ENCODE measurements around the gene DNAAF5. TPM values are rescaled to one million over a fixed set of nuclear protein-coding genes. Genes with fewer than 3 reads are reported as not detected.

DNAAF5 gene
- total RNA-seq, 6 experiments from 2014 or later, result 25.4 to 33.0 (median 27.5) TPM

DNA sequence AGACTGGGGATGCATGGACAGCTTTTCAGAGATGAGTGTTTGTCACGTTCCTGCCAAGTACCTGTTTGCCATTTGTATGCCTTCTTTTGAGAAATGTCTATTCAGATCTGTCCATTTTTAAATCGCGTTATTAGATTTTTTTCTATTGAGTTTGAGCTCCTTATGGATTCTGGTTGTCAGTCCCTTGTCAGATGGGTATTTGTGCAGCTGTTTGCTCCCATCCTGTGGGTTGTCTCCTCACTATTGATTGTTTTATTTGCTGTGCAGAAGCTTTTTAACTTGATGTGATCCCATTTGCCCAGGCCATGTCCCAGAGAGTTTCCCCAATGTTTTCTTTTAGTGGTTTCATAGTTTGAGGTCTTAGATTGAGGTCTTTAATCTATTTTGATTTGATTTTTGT is 6.1 kb downstream of the DNAAF5 start:
- TF ChIP-seq, protein P1, sequence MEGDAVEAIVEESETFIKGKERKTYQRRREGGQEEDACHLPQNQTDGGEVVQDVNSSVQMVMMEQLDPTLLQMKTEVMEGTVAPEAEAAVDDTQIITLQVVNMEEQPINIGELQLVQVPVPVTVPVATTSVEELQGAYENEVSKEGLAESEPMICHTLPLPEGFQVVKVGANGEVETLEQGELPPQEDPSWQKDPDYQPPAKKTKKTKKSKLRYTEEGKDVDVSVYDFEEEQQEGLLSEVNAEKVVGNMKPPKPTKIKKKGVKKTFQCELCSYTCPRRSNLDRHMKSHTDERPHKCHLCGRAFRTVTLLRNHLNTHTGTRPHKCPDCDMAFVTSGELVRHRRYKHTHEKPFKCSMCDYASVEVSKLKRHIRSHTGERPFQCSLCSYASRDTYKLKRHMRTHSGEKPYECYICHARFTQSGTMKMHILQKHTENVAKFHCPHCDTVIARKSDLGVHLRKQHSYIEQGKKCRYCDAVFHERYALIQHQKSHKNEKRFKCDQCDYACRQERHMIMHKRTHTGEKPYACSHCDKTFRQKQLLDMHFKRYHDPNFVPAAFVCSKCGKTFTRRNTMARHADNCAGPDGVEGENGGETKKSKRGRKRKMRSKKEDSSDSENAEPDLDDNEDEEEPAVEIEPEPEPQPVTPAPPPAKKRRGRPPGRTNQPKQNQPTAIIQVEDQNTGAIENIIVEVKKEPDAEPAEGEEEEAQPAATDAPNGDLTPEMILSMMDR (IDR thresholded peaks at IDR 0.05), result no peak
- no peaks in the 10 kb centered on the region for H3K27me3 Mint-ChIP-seq (ENCODE audit: insufficient read depth)
- no peak for DNase-seq
- peaks cover 11% of the 10 kb centered on the region for H3K4me1 Mint-ChIP-seq (ENCODE audit: low read depth)
- no peak overlapping the region for H3K4me3 Mint-ChIP-seq
- H3K36me3 Mint-ChIP-seq (ENCODE audit: low read depth), result no peaks in the 10 kb centered on the region; the same call in 1 of the 2 replicates
- no peak overlapping the region for H3K27ac Mint-ChIP-seq
- H3K9me3 Mint-ChIP-seq, result no peaks in the 10 kb centered on the region

DNA sequence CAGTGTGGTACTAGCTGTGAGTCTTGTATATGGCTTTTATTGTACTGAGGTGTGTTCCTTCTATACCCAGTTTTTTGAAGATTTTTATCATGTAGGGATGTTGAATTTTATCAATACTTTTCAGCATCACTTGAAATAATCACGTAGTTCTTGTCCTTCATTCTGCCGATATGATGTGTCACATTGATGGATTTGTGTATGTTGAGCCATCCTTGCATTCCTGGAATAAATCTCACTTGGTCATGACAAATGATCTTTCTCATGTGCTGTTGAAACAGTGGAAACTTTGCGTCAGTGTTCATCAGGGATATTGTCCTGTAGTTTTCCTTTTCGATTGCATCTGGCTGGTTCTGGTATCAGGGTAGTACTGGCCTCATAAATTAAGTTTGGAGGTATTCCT is 7.7 kb downstream of the DNAAF5 start:
- Mint-ChIP-seq H3K27ac (no peak overlapping the region), H3K27me3 (ENCODE audit: insufficient read depth) (no peaks in the 10 kb centered on the region), H3K4me1 (ENCODE audit: low read depth) (peaks cover 6% of the 10 kb centered on the region; the same call in 1 of the 2 replicates), H3K36me3 (ENCODE audit: low read depth) (no peaks in the 10 kb centered on the region; the same call in 1 of the 2 replicates), H3K4me3 (no peak overlapping the region), H3K9me3 (no peaks in the 10 kb centered on the region)
- no peak for DNase-seq
- TF ChIP-seq, protein P1 (IDR thresholded peaks at IDR 0.05), result no peak

DNA sequence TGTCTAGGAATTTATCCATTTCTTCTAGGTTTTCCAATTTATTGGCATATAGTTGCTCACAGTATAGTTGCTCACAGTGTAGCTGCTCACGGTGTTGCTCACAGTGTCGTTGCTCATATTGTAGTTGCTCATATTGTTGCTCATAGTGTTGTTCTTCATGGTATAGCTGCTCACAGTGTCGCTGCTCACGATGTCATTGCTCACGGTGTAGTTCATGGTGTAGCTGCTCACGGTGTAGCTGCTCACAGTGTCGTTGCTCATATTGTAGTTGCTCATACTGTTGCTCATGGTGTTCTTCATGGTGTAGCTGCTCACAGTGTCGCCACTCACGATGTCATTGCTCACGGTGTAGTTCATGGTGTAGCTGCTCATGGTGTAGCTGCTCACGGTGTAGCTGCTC is 8.3 kb downstream of the DNAAF5 start:
- Mint-ChIP-seq H3K27ac (no peak overlapping the region), H3K4me3 (no peak overlapping the region), H3K4me1 (ENCODE audit: low read depth) (peaks cover 6% of the 10 kb centered on the region; the same call in 1 of the 2 replicates), H3K27me3 (ENCODE audit: insufficient read depth) (no peaks in the 10 kb centered on the region), H3K9me3 (no peaks in the 10 kb centered on the region), H3K36me3 (ENCODE audit: low read depth) (no peaks in the 10 kb centered on the region; the same call in 1 of the 2 replicates)
- no peak for DNase-seq
- TF ChIP-seq, protein P1 (IDR thresholded peaks at IDR 0.05), result no peak

DNA sequence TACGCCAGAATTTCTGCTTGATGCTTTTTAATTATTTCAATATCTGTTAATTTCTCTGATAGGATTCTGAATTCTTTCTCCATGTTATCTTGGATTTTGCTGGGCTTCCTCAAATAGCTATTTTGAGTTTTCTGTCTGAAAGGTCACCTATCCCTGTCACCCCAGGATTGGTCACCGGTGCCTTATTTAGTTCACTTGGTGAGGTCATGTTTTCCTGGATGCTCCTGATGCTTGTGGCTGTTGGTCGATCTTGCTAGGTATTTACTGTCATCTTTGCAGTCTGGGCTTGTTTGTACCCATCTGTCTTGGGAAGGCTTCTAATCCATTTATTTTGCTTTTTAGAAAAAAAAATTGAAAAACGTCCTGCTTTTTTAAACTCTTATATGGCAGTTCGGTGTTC is 11.7 kb downstream of the DNAAF5 start:
- Mint-ChIP-seq H3K9me3 (no peaks in the 10 kb centered on the region), H3K4me3 (no peak overlapping the region)
- TF ChIP-seq, protein P1 (IDR thresholded peaks at IDR 0.05), result no peak

DNA sequence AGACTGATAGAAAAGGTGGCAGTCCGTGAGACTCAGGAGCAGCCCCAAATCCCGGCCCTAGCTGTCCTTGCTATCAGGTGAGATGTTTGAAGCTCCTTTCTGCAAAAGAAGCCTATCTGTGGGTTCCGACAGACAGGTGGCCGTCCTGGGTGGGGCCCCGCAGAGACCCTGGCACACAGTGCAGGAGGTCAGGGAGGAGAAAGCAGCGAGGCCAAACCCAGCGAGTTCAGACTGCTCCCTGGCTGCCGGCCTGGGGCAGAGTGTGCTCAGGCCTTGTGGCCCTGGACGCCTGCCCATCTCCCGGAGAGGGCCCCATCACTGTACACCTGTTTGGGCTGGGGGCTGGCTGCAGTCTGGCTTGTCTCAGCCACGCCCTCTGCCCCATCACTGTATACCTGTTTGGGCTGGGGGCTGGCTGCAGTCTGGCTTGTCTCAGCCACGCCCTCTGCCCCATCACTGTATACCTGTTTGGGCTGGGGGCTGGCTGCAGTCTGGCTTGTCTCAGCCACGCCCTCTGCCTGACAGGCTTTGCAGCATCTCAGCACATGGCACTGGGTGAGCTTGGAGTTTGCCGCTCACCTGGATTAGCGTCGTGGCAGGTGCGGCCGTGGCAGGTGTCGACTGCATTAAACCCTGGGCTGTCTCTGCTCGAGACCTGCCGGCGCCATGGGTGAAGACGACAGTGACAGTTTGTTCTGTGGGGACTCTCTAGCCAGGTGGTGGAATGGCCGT is 12.4 kb downstream of the DNAAF5 start:
- no peaks in the 10 kb centered on the region; the same call in none of the 2 replicates for H3K27me3 Mint-ChIP-seq (ENCODE audit: insufficient read depth)
- peaks cover 13% of the 10 kb centered on the region for H3K36me3 Mint-ChIP-seq (ENCODE audit: low read depth)
- peaks cover 6% of the 10 kb centered on the region; the same call in 1 of the 2 replicates for H3K4me1 Mint-ChIP-seq (ENCODE audit: low read depth)
- DNase-seq, result no peak
- H3K4me3 Mint-ChIP-seq, result no peak overlapping the region
- no peak overlapping the region for H3K27ac Mint-ChIP-seq
- H3K9me3 Mint-ChIP-seq, result no peaks in the 10 kb centered on the region
- TF ChIP-seq, protein P1 (IDR thresholded peaks at IDR 0.05), result no peak

More for the DNA sequence above, 11.7 kb downstream of the DNAAF5 start:
- Mint-ChIP-seq H3K36me3 (ENCODE audit: low read depth) (peaks cover 13% of the 10 kb centered on the region), H3K4me1 (ENCODE audit: low read depth) (peaks cover 6% of the 10 kb centered on the region; the same call in 1 of the 2 replicates), H3K27ac (no peak overlapping the region), H3K27me3 (ENCODE audit: insufficient read depth) (no peaks in the 10 kb centered on the region; the same call in none of the 2 replicates)
- DNase-seq, result no peak
